ENCODE measurements around the gene ADIPOR2.

DNA sequence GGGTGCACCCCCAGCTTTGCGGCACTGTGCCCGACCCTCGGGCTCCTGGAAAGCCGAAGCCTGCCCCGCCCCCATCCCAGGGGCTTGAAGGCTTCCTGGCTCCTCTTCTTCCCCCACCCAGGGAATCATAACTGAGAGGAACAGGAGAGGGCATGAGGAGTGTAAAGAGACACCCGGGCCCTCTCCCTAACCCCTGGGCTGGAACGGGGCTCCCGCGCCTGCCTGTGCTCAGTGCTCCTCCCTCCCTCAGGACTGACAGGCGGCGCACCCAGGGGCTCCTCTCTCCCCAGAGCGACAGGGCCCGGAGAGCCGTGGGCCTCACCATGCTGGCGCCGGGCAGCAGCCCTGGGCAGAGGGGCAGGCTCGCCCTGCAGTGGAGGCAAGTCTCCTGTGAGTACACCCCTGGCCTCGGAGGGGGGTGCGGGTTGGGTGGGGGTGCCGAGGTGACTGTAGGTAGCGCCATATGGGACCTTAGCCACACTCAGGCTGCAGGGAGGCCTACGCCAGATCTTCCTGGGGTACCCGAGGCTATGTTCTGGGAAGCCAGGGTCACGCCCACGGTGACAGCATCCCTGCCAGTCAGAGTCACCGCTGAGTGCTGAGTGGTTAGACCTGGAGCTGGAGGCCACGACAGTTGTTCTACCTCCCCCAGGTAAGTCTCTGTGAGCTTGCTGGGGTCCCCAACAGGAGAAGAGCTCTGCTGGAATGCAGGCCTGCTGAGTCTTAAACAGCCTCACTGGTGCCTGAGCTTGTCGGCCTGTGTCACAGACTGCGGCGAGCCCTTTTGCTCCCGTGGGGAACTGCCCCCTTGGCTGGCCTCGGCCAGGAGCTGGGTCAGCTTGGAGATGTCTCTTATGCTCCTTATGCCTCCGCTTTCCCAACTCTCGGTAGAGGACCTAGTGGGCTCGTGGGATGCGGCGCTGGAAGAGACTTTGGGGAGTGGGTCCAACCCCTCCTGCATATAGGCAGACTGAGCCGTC is 137.2 kb downstream of the ADIPOR2 start:
- TF ChIP-seq, protein P1, sequence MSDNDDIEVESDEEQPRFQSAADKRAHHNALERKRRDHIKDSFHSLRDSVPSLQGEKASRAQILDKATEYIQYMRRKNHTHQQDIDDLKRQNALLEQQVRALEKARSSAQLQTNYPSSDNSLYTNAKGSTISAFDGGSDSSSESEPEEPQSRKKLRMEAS (IDR thresholded peaks at IDR 0.05; ENCODE audit: low read depth, low read length), result no peak
- TF ChIP-seq, protein P2, sequence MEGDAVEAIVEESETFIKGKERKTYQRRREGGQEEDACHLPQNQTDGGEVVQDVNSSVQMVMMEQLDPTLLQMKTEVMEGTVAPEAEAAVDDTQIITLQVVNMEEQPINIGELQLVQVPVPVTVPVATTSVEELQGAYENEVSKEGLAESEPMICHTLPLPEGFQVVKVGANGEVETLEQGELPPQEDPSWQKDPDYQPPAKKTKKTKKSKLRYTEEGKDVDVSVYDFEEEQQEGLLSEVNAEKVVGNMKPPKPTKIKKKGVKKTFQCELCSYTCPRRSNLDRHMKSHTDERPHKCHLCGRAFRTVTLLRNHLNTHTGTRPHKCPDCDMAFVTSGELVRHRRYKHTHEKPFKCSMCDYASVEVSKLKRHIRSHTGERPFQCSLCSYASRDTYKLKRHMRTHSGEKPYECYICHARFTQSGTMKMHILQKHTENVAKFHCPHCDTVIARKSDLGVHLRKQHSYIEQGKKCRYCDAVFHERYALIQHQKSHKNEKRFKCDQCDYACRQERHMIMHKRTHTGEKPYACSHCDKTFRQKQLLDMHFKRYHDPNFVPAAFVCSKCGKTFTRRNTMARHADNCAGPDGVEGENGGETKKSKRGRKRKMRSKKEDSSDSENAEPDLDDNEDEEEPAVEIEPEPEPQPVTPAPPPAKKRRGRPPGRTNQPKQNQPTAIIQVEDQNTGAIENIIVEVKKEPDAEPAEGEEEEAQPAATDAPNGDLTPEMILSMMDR (IDR thresholded peaks at IDR 0.05; ENCODE audit: low read depth, low read length), result no peak
- no peak for TF ChIP-seq POLR2A (IDR thresholded peaks at IDR 0.05; ENCODE audit: extremely low read depth, insufficient read length)
- TF ChIP-seq MYC (IDR thresholded peaks at IDR 0.05; ENCODE audit: low read depth, low read length), result no peak
